HUES6 (cell line): Measurements from ENCODE around the gene REN.

Experiments
- H3K27ac ChIP-seq: 2 replicates; pipeline ENCODE4 v1.7.0; 2013; ENCODE audit warnings: low read depth, mild to moderate bottlenecking, low read length, inconsistent platforms
- H3K27me3 ChIP-seq: 2 replicates; pipeline ENCODE4 v1.6.1; 2013; ENCODE audit warnings: low read length; ENCODE audit not compliant: control insufficient read depth, insufficient read depth
- H3K36me3 ChIP-seq: 2 replicates; pipeline ENCODE4 v1.6.1; 2013; ENCODE audit warnings: low read length; ENCODE audit not compliant: control insufficient read depth, insufficient read depth
- H3K4me1 ChIP-seq: 2 replicates; pipeline ENCODE4 v1.6.1; 2013; ENCODE audit warnings: low read length; ENCODE audit not compliant: control insufficient read depth, insufficient read depth
- H3K4me3 ChIP-seq: 2 replicates; pipeline ENCODE4 v1.5.1; 2013; ENCODE audit warnings: low read depth, low read length
- H3K9ac ChIP-seq: one replicate; pipeline ENCODE4 v1.6.1; 2013; ENCODE audit warnings: mild to moderate bottlenecking, low read length
- H3K9me3 ChIP-seq: 2 replicates; pipeline ENCODE4 v1.6.1; 2013; ENCODE audit warnings: low read depth, low read length; ENCODE audit not compliant: control insufficient read depth, insufficient read depth

REN gene

DNA sequence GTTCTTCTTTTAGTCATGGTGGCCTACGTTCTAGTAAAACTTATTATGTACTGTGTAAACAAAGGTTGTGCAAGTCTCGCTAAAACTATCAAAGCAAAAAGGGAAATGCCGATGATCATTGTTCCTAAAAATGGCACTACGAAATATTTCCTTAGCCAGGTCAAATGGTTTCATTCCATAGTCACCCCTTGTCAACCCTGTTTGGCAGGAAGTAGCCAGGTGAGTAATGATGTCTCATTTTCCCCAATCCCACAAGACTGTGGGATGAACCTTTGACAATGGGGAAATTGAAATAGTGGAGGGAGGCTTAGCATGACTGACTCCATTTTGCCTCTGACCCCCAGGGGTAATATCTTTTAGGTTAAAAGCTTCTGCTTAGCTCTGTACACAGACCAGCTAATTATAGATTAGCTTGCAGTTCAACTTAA lies 5.6 kb upstream of the REN start:
- Histone ChIP-seq H3K4me3 (no peak overlapping the region), H3K4me1 (no peaks in the 10 kb centered on the region), H3K27me3 (peaks cover 17% of the 10 kb centered on the region; the same call in 1 of the 2 replicates), H3K9me3 (peaks cover 44% of the 10 kb centered on the region), H3K9ac (no peak overlapping the region), H3K36me3 (no peaks in the 10 kb centered on the region), H3K27ac (no peak overlapping the region)

DNA sequence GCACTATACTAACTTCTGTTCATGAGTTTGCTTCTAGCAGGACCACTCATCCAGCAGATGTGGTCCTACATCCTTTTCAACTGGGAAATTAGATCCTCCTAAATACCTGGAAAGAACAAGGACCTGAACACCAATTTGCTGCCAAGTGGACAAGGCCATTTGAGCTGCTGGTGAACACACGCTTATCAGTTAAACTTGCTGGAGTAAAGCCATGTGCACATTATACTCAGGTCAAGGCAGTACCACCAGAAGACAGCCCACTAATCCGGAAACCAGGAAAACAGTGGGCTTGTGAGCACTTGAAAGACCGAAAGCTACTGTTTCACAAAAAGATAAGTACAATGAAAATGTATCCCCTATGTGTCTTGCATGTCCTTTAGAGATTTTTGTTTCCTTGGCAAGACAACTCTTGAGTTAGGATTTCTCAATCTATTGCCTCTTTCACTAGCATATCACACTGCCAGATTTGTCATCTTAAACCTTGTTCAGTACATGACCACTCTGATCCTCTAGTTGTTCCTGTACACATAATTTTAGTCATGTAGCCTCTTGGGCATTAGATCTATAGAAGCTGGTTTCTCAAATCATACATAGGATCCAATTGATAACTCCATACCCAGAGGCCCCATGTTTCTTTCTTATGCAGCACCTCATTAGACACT lies 4.5 kb upstream of the REN start:
- H3K4me3 ChIP-seq = no peak overlapping the region
- no peak overlapping the region for H3K27ac ChIP-seq
- no peak overlapping the region for H3K9ac ChIP-seq
- no peaks in the 10 kb centered on the region for H3K36me3 ChIP-seq
- no peaks in the 10 kb centered on the region for H3K4me1 ChIP-seq
- H3K27me3 ChIP-seq = peaks cover 7% of the 10 kb centered on the region; the same call in 1 of the 2 replicates
- H3K9me3 ChIP-seq = peaks cover 44% of the 10 kb centered on the region

DNA sequence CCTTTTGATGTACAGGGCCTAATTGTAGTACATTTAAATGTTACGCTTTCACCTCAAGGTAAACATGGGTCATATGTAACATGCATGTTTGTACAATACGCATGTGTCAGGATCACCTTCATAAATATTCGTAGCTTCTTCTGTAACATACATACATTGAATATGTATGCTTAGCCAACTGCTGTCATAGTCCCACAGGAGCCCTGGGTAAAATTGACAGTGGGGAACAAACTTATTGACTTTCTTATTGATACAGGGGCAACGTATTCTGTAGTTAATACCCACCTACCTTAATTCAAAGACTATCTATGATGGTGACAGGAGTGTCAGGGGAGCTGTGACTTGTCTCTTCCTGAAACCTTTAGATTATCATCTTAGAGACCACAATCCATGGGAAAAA lies 3.7 kb upstream of the REN start:
- Histone ChIP-seq H3K9ac (no peak overlapping the region), H3K27me3 (no peaks in the 10 kb centered on the region), H3K27ac (no peak overlapping the region), H3K9me3 (peaks cover 44% of the 10 kb centered on the region), H3K4me3 (no peak overlapping the region), H3K36me3 (no peaks in the 10 kb centered on the region), H3K4me1 (no peaks in the 10 kb centered on the region)

DNA sequence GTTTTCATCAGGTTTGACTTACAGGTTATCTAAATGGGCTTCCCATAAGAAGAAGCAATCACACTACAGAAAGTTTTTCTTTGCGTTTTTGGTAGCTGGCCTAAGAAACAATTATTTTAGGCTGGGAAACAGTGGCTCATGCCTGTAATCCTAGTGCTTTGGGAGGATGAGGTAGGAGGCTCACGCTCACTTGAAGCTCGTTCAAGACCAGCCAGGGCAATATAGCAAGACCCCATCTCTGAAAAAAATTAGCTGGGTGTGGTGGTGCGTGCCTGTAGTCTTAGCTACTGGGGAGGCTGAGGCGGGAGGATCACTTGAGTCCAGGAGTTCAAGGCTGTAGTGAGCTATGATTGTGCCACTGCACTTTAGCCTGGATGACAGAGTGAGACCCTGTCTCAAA lies 1.6 kb upstream of the REN start:
- H3K4me3 ChIP-seq = no peak overlapping the region
- H3K9ac ChIP-seq = no peak overlapping the region
- no peak overlapping the region for H3K27ac ChIP-seq
- H3K36me3 ChIP-seq = no peaks in the 10 kb centered on the region
- H3K27me3 ChIP-seq = no peaks in the 10 kb centered on the region
- no peaks in the 10 kb centered on the region for H3K4me1 ChIP-seq
- peaks cover 44% of the 10 kb centered on the region for H3K9me3 ChIP-seq

DNA sequence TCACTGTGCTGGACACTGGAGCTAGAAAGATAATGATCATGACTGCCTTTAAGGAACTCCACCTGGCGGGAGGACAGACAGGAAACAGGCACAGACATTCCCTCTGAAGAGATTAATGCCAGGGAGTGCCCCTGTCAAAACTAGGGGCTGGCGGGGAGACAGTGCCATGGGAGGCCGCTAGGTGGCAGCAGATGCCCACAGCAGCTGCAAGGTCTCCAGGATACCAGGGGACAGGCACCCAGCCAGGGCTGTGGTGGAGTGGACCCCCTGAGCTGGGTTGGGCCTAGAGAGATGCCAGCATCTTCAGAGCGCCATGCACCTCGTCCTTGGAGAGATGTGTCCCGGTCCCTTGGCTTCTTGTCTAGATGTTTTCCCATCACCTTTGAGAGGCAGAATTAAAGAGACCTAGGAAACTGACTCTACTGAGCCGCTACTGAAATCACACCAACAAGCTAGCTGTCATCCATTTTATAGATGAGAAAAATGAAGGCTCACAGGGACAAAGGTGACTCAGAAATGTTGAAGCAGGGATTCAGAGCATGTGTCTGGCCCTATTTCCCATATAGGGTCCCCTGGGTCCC lies 3.6 kb downstream of the REN start:
- Histone ChIP-seq H3K9ac (no peak overlapping the region), H3K36me3 (no peaks in the 10 kb centered on the region), H3K4me1 (no peaks in the 10 kb centered on the region), H3K4me3 (no peak overlapping the region), H3K27me3 (no peaks in the 10 kb centered on the region), H3K9me3 (peaks cover 6% of the 10 kb centered on the region), H3K27ac (no peak overlapping the region)

DNA sequence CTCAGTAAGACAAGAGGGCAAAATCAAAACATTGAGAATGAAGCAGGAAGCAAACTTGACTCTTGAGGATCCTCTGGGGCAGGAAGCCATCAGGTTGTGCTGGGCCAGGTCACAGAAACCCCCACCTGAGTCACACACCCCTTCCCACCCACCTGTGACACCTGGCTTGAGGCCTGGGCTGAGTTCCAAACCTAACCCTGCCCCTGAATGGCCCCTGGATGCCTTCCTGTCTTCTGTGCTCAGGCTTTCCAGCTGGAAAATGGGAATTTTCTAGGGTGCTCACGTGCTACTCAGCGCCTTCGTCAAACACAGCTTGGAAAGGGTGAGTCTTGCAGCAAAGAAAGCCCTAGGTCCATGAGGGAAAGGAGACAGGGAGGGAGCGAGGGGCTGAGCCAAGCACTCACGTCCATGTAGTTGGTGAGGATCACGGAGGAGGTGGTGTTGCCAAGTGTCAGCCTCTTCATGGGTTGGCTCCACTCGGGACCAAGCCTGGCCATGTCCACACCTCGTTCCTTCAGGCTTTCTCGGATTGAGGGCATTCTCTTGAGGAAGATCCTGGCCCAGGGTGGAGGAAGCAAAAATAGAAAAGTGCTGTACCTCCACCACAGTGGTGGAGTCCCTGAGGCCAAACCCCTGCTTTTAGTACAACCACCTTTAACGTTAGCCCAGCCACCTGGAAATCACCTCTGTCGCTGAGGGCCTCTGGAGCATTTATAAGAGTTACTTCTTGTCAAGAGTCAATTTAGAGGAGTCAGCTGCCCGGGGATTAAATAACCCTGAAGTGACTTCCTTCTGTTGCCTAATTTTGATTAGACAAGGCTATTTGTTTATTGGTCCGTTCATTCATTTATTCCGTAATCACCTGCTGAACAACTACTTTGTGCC lies 4.3 kb downstream of the REN start:
- H3K9ac ChIP-seq = no peak overlapping the region
- no peak overlapping the region for H3K27ac ChIP-seq
- no peaks in the 10 kb centered on the region for H3K36me3 ChIP-seq
- no peak overlapping the region for H3K4me3 ChIP-seq
- no peaks in the 10 kb centered on the region for H3K9me3 ChIP-seq
- H3K27me3 ChIP-seq = no peaks in the 10 kb centered on the region
- H3K4me1 ChIP-seq = no peaks in the 10 kb centered on the region

DNA sequence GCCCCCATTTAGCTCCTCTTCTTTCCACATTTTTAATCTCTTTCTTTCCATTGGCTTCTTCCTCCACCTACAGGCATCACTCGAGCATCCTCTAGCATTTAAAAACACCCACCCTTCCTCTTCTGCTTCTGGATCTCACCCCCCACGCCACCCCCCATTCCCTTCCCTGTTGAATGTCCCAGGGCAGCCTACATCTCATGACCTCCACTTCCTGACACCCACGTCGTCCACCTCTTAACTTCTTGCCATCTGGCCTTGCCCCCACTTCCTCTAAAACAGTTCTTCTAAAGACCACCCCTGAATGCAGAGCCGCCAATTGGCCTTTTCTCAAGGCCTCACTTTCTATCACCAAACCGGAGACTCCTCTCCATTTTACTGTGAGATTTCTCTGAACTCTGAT lies 8.2 kb downstream of the REN start:
- no peak overlapping the region for H3K4me3 ChIP-seq
- no peaks in the 10 kb centered on the region for H3K9me3 ChIP-seq
- no peaks in the 10 kb centered on the region for H3K36me3 ChIP-seq
- peaks cover under 1% of the 10 kb centered on the region; the same call in 1 of the 2 replicates for H3K27me3 ChIP-seq
- no peak overlapping the region for H3K27ac ChIP-seq
- no peak overlapping the region for H3K9ac ChIP-seq
- no peaks in the 10 kb centered on the region for H3K4me1 ChIP-seq

DNA sequence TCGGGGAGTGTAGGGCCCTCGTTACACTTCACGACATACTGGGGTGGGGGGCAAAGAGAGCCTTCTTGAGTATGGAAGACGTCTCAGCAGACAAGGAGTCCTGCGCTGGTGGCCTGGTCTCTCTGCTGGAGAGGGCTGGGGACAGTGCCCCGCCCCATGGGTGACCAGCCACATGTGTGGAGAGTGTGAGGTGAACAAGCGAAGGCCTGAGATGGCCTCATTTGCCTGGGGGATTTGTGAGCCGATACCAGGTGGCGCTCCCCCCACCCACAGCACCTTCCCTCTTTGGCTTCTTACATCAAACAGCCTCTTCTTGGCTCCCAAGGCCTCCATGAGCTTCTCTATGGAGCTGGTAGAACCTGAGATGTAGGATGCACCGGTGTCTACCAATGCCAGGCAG lies 10.3 kb downstream of the REN start:
- Histone ChIP-seq H3K27ac (no peak overlapping the region), H3K9ac (no peak overlapping the region), H3K4me1 (peaks cover 4% of the 10 kb centered on the region), H3K27me3 (peaks cover 11% of the 10 kb centered on the region), H3K4me3 (no peak overlapping the region), H3K36me3 (no peaks in the 10 kb centered on the region), H3K9me3 (no peaks in the 10 kb centered on the region)

DNA sequence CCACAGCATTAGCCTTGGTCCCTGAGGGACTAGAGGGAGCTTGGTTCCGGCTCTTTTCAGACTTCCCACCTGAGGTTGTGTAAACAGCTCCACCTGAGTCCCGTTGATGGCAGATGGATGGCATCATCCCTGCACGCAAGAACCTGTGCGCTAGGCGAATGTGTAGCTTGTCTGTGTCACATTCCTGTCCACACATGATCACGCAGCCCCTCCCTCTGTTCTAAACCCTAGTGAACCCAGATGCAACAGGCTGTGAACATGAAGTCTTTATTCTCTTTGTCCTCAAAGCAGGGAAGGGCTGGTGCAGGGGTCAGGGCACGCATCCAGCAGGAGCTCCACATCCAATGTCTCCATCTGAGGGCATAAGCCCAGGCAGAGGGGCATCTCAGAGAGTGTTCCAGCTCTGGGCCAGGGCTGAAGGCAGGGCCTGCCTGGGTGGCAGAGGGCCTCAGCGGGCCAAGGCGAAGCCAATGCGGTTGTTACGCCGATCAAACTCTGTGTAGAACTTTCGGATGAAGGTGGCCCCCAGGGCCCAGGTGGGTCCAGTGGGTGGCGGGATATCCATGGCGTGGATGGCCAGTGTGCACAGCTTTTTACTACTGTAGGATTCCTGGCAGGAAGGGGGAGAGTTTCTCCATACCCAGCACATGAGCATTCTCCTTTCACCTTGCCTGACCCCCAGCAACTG lies 11.4 kb downstream of the REN start:
- H3K4me3 ChIP-seq = no peak overlapping the region
- no peaks in the 10 kb centered on the region for H3K9me3 ChIP-seq
- H3K27me3 ChIP-seq = peaks cover 11% of the 10 kb centered on the region
- no peak overlapping the region for H3K9ac ChIP-seq
- peaks cover 10% of the 10 kb centered on the region for H3K4me1 ChIP-seq
- no peaks in the 10 kb centered on the region for H3K36me3 ChIP-seq
- no peak overlapping the region for H3K27ac ChIP-seq

DNA sequence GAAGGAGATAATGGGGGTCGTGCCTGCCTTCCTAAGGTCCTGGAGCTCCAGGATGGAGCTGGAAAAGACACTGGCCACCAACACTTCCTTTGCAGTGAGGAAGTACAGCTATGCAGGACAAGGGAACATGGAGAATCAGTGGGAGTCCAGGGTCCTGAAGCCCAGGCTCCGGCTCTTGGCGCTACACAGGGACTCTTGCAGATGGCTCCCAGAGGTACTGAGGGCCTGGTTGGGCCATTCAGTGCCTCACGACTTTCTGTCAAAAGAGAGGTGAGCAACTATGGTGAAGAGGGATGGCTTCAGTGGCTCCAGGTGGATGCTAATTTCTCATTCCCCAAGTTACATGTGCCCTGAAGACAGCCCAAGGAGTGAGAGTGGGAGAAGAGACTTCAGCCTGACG lies 12.5 kb downstream of the REN start:
- no peak overlapping the region for H3K9ac ChIP-seq
- no peaks in the 10 kb centered on the region for H3K9me3 ChIP-seq
- peaks cover 11% of the 10 kb centered on the region for H3K27me3 ChIP-seq
- H3K36me3 ChIP-seq = no peaks in the 10 kb centered on the region
- no peak overlapping the region for H3K27ac ChIP-seq
- H3K4me1 ChIP-seq = peaks cover 13% of the 10 kb centered on the region
- no peak overlapping the region for H3K4me3 ChIP-seq
